ENCODE results near the gene UBASH3B.

DNA sequence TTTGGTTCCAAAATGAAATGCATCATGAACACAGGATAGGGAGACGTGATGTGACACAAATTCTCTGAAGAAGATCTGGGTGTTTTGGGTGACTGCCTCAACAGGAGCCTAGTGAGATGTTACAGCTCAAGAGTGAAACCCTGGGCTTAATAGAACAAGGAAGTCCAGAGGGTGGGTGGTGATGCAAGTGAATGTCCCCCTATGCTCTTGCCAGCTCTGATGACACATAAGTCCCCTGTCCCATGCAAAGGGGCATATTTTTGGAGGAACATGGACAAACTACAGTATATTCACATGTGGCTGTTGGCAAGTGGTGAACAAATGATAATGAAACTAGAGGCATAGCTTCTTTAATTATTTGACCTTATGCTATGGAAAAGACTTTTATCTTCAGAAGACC is 191.9 kb downstream of the UBASH3B start:
- TF ChIP-seq GATA3 (IDR thresholded peaks at IDR 0.05; ENCODE audit: low read depth, low read length), result no peak
- TF ChIP-seq GATA2 (IDR thresholded peaks at IDR 0.05; ENCODE audit: low read depth, low read length), result no peak
